Natural killer cell (primary cell): Measurements from ENCODE around the gene ZGPAT. TPM values are rescaled to one million over a fixed set of nuclear protein-coding genes. Genes with fewer than 3 reads are reported as not detected.

ENCODE experiments used
- ATAC-seq, 3 donors: fragments of 150-1000 bp in 2 of 3; fragments of 200-7000 bp in 1 of 3; cut with Tn5 transposase; 1 replicate in 1 of 3; 2 replicates in 2 of 3; pipeline ENCODE4 v1.10.0; 2021; ENCODE audit warnings: mild to moderate bottlenecking in 2 of 3, moderate library complexity in 2 of 3
- DNase-seq, 2 donors: peaks; one replicate each; pipeline versions ENCODE4 v3.0.0 to v3.0.0-alpha.2; 2013 to 2021; ENCODE audit warnings: mixed read lengths in 1 of 2
- H3K27ac ChIP-seq: one replicate; pipeline ENCODE4 v1.5.1; 2013; ENCODE audit warnings: mild to moderate bottlenecking, low read length
- H3K27me3 ChIP-seq: one replicate; pipeline ENCODE4 v1.6.1; 2013; ENCODE audit warnings: low read length; ENCODE audit not compliant: control insufficient read depth, insufficient read depth
- H3K36me3 ChIP-seq: one replicate; pipeline ENCODE4 v1.6.1; 2013; ENCODE audit warnings: low read length; ENCODE audit not compliant: control insufficient read depth, insufficient read depth
- H3K4me1 ChIP-seq: one replicate; pipeline ENCODE4 v1.6.1; 2013; ENCODE audit warnings: low read length; ENCODE audit not compliant: control insufficient read depth, insufficient read depth
- H3K4me3 ChIP-seq: one replicate; pipeline ENCODE4 v1.5.1; 2013; ENCODE audit warnings: low read length
- H3K9me3 ChIP-seq: one replicate; pipeline ENCODE4 v1.6.1; 2013; ENCODE audit warnings: low read length; ENCODE audit not compliant: control insufficient read depth, insufficient read depth
- H3K27ac Mint-ChIP-seq, 2 donors: one replicate each; pipeline ENCODE4 v1.8.0; 2022; ENCODE audit warnings: mild to moderate bottlenecking in 2 of 2, mixed read lengths in 2 of 2, moderate library complexity in 1 of 2
- H3K27me3 Mint-ChIP-seq, 2 donors: one replicate each; pipeline ENCODE4 v1.8.0; 2022; ENCODE audit warnings: low read depth in 2 of 2, mixed read lengths in 2 of 2
- H3K36me3 Mint-ChIP-seq: one replicate; pipeline ENCODE4 v1.8.0; 2022; ENCODE audit warnings: mixed read lengths
- H3K4me1 Mint-ChIP-seq, 2 donors: one replicate each; pipeline ENCODE4 v1.8.0; 2022; ENCODE audit warnings: mixed read lengths in 2 of 2
- H3K4me3 Mint-ChIP-seq: one replicate; pipeline ENCODE4 v1.8.0; 2022; ENCODE audit warnings: mild to moderate bottlenecking, moderate library complexity, mixed read lengths
- H3K9me3 Mint-ChIP-seq, 2 donors: one replicate each; pipeline ENCODE4 v1.8.0; 2022; ENCODE audit warnings: mixed read lengths in 2 of 2
- WGBS: methylation state at CpG from one replicate; pipeline ENCODE4 v1.1.7; 2013; ENCODE audit warnings: missing lambda C conversion rate; ENCODE audit not compliant: insufficient coverage; 5-methylcytosine and 5-hydroxymethylcytosine counted together
- intact Hi-C: fragments of 100-400 bp; cut with micrococcal nuclease; formaldehyde crosslinking; loops from one replicate; pipeline ENCODE4 v1.14.2; 2022
- total RNA-seq, 4 donors: library from RNA; stranded (reverse); fragments of 120-200 nt in 1 of 4; gene quantifications; one replicate each; pipeline versions ENCODE4 v1.2.3 to v1.2.4, GENCODE V29; 2013 to 2022
- TF ChIP-seq, protein P1 (sequence below): fragments of 200-600 bp; IDR thresholded peaks from one replicate; pipeline ENCODE4 v1.8.0; 2022; ENCODE audit warnings: antibody characterized with exemption

Gene ZGPAT
- total RNA-seq, 3 donors from 2014 or later (not counting 1 experiment from before 2014, with no cell fraction given) = 39.3 to 47.7 (median 46.1) TPM

DNA sequence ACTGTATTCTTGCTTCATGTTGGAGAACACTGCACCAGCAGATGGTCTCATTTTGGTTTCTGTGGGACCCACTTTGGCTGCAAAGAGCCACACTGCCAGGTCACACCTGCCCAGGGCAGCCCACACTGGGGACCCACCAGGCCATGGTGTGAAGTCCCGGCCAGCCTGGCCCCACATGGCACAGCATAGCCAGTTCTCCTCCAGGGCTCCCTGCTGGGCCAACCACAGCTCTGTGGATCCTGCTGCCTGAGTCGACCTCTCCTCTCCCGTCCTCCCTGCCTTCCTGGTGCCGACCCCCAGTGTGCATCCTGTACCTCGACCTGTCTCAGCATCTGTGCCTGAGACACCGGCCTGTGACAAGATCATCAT is 3.1 kb upstream of the ZGPAT start:
- whole genome bisulfite sequencing = 90% methylated on average over 6 of the region's 6 CpGs
- TF ChIP-seq, protein P1, sequence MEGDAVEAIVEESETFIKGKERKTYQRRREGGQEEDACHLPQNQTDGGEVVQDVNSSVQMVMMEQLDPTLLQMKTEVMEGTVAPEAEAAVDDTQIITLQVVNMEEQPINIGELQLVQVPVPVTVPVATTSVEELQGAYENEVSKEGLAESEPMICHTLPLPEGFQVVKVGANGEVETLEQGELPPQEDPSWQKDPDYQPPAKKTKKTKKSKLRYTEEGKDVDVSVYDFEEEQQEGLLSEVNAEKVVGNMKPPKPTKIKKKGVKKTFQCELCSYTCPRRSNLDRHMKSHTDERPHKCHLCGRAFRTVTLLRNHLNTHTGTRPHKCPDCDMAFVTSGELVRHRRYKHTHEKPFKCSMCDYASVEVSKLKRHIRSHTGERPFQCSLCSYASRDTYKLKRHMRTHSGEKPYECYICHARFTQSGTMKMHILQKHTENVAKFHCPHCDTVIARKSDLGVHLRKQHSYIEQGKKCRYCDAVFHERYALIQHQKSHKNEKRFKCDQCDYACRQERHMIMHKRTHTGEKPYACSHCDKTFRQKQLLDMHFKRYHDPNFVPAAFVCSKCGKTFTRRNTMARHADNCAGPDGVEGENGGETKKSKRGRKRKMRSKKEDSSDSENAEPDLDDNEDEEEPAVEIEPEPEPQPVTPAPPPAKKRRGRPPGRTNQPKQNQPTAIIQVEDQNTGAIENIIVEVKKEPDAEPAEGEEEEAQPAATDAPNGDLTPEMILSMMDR = no peak
- Mint-ChIP-seq H3K4me1 (peaks cover 19 to 31% of the 10 kb centered on the region in 2 donors), H3K4me3 (no peak overlapping the region), H3K27me3 (no peaks in the 10 kb centered on the region), H3K27ac (peak overlapping the region in 1 of 2 donors; percentile 35), H3K9me3 (no peaks in the 10 kb centered on the region), H3K36me3 (no peaks in the 10 kb centered on the region)
- H3K36me3 ChIP-seq = peaks cover 24% of the 10 kb centered on the region
- no peak for ATAC-seq
- H3K4me1 ChIP-seq = peaks cover 42% of the 10 kb centered on the region
- no peak overlapping the region for H3K4me3 ChIP-seq
- no peaks in the 10 kb centered on the region for H3K9me3 ChIP-seq
- no peak for DNase-seq
- H3K27ac ChIP-seq = no peak overlapping the region
- intact Hi-C loops = loop anchor here (5.0 kb wide), 1 partner anchor 38 kb away; no protein-coding TSS in a partner anchor
- no peaks in the 10 kb centered on the region for H3K27me3 ChIP-seq

DNA sequence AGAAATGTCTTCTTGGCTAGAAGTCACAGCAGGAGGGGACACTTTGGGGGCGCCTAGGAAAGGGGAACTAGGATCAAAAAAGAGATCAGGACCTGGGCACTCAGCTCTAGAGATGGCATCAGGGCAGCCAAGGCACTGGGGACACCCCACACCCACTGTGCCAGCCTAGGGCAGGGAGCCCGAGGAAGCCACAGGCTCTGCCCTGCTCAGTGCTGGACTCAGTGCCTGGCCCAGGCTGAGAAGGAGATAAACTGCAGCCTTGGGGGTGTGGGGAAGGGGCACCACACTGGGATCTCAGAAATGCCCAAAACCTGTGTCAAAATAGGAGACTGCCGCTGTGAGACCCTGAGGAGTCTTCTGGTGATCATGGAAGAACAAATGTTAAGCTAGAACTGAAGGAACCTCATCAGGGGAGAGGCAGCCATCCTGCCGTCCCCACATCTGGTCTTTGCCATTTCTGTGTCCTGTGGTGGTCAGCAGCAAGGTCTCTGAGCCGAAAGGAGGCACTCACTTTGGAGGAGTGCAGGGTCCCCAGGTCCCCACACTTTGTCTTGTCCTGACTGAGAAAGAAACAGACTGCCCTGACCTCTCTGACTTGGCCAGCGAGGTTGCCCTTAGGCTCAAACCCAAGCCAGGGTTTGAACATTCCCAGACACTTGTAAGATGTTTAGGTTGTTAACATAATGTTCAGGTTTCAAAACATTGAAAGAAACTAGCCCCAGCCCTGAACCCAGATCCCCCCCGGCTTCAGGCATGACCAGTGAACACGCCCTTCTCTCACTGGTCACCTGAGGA is 2.4 kb upstream of the ZGPAT start:
- no peak for DNase-seq
- no peaks in the 10 kb centered on the region for H3K36me3 Mint-ChIP-seq
- intact Hi-C loops = loop anchor here (5.0 kb wide), 1 partner anchor 37 kb away; no protein-coding TSS in a partner anchor
- no peak overlapping the region for H3K27ac ChIP-seq
- H3K27me3 ChIP-seq = no peaks in the 10 kb centered on the region
- peaks cover 42% of the 10 kb centered on the region for H3K4me1 ChIP-seq
- peak overlapping the region; percentile 83 to 87 for H3K27ac Mint-ChIP-seq
- no peak overlapping the region for H3K4me3 ChIP-seq
- H3K27me3 Mint-ChIP-seq = no peaks in the 10 kb centered on the region
- 97% methylated on average over 8 of the region's 8 CpGs for WGBS
- H3K9me3 ChIP-seq = no peaks in the 10 kb centered on the region
- peaks cover 25% of the 10 kb centered on the region for H3K36me3 ChIP-seq
- H3K4me1 Mint-ChIP-seq = peaks cover 21 to 35% of the 10 kb centered on the region in 2 donors
- H3K9me3 Mint-ChIP-seq = no peaks in the 10 kb centered on the region
- TF ChIP-seq, protein P1 = no peak
- H3K4me3 Mint-ChIP-seq = peak overlapping the region; percentile 45
- no peak for ATAC-seq

DNA sequence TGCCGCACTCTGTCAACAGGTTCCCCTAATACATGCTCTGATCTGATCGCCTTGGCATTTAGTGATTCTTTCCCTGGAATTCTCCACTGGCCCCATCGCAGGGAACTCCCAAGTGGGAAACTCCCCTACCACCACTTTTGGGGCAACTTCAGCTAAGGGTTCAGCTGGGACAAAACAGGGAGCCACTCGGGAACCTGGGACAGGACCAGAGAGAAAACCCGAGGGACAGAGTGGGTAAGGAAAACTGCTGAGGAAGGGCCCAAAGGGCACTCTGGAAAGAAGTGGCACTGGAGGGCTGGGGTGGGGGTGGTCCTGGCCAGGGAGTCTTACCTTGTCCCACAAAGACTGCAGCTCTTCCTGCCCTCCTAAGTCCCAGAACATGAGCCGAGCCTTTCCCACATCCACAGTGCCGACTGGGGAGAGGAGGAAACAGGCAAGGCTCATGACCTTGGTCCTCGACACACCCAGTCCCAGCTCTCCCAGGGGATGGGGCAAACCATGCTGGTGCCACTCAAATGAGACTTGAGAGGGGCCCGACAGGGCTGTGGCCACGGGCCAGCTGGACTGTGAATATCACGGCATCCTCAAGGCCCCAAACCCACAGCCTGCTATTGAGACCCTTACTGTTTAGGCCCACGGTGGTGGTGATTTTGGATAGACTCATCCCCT is 1.7 kb upstream of the ZGPAT start:
- H3K4me3 Mint-ChIP-seq = peak overlapping the region; percentile 84
- H3K27me3 Mint-ChIP-seq = no peaks in the 10 kb centered on the region
- no peak for ATAC-seq
- peak overlapping the region; percentile 83 to 87 for H3K27ac Mint-ChIP-seq
- H3K9me3 Mint-ChIP-seq = no peaks in the 10 kb centered on the region
- H3K4me1 Mint-ChIP-seq = peaks cover 28 to 42% of the 10 kb centered on the region in 2 donors
- peaks cover 42% of the 10 kb centered on the region for H3K4me1 ChIP-seq
- no peaks in the 10 kb centered on the region for H3K36me3 Mint-ChIP-seq
- 94% methylated on average over 12 of the region's 12 CpGs for WGBS
- no peak for DNase-seq
- peaks cover 27% of the 10 kb centered on the region for H3K36me3 ChIP-seq
- intact Hi-C loops = loop anchor here (5.0 kb wide), 1 partner anchor 36 kb away; no protein-coding TSS in a partner anchor
- H3K27ac ChIP-seq = no peak overlapping the region
- TF ChIP-seq, protein P1 = no peak
- no peaks in the 10 kb centered on the region for H3K9me3 ChIP-seq
- no peaks in the 10 kb centered on the region for H3K27me3 ChIP-seq
- H3K4me3 ChIP-seq = no peak overlapping the region
